ENCODE results near the gene EPB41L2.
"Not testable (repeated sequence)": the region's sequence is repeated elsewhere in the genome, so short reads cannot be mapped to it uniquely, and the experiment has no call there.

The EPB41L2 gene

DNA sequence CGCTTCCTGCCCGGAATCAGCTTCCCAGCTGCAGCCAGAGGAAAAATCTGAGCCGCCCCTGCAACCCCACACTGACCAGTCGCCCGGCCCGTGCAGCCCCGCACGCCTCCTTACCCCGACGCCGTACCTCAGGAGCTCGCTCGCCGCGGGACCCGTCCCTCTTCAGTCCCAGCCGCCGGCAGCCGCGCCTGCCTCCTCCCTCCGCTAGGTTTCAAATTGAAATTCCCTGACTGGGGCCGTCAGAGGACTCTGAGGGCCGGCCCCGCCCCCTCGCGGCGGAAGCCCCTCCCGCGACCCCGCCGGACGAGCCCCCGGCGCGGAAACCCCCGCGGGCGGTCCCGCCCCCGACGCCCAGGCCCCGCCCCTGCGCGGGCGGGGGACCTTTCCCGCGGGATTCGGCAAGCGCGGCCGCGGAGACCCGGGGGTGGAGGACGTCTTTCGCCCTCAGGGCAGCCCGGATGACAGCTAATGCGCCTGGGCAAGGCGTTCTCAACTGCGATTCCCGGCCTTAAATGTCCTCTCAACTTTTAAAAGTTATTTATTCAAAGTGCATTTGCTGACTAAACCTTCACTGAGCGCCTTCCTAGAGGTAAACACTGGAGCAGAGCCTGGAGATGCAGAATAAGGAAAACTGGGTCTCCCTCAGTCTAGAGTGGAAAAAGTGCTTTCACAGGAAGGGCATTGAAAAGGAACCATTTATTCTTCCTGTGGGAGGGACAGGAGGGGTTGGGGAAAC is at the start of gene EPB41L2:
Gene EPB41L2, minus strand, starts transcription at position 218 of the 736 bp plus-strand sequence. CDS start 106,760 bp downstream, outside the sequence.
- DNase-seq: peak; percentile 36 to 76 (median 72)

DNA sequence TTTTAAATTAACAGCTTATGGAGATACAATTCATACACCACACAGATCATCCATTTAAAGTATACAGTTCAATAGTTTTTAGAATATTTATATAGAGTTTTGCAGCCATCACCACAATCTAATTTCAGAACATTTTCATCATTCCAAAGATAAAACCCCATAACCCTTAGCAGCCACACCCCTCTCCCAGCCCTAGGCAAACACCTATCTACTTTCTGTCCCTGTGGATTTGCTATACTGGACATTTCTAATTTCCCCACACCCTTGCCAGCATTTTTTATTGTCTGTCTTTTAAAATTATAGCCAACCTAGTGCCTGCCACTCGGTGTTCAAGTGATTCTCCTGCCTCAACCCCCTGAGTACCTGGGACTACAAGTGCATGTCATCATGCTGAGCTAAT is 49.2 kb upstream of the EPB41L2 start:
- no peak for DNase-seq

GRCh38 chr6:131107151-131107550 is 44.1 kb upstream of the EPB41L2 start:
- no peak for DNase-seq

DNA sequence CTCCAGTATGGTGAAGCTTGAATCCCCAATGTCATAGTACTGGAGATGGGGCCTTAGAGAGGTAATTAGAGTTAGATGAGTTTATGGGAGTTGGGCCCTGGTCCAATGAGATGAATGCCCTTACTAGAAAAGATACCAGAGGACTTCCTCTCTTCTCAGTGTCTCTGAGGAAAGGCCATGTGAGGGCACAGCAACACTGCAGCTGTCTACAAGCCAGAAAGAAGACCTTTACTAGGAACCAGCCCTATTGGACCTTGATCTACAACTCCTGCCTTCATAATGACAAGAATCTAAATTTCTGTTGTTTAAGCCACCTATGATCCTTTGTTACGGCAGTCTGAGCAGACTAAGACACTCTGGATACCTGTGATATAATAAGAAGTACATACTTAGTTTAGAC is 40.9 kb upstream of the EPB41L2 start:
- DNase-seq: no peak

- no peak for DNase-seq
Measured at GRCh38 chr6:131103296-131103695, 40.3 kb upstream of the EPB41L2 start.

DNA sequence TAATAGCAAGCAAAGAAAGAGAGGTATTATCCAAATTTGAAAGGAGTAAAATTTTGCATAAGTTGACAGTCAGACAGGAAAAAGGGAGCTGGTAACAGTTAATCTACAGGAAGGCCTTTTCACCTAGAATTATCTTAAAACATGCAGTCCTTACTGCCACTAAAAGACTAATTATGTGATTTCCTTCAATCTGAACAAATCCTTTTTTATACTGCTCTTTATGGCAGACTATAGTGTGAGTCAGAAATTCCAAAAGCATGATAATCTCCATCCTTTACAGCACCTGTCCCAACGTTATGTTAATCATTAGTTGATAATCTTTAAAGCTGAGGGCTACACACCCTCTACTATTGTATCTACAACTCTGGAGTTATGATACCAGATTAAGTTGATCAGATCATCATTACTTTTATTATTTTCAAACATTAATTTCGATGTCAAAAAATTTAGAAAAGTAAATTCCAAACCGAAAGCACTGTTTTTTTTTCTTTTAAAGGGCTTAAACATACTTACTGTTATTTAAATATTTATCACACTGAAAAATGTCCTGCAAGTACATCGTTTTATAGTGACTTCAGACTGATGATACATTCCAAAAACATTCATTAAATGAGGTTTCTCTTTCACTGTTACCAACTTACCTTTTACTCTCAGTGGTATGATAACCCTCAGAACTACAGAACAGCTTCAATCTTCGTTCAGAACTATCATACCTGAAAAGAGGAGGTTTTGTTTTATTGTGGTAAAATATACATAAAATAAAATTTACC is 39.1 kb upstream of the EPB41L2 start:
- DNase-seq: no peak

DNA sequence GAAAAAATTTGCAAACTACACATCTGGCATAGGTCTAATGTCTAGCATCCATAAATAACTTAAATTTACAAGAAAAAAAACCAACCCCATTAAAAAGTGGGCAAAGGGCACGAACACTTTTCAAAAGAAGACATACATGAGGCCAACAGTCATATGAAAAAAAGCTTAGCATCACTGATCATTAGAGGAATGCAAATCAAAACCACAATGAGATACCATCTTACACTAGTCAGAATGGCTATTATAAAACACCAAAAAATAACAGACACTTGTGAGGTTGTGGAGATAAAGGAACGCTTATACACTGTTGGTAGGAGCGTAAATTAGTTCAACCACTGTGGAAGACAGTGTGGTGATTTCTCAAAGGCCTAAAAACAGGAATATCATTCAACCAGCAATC is 33.7 kb upstream of the EPB41L2 start:
- no peak for DNase-seq

DNA sequence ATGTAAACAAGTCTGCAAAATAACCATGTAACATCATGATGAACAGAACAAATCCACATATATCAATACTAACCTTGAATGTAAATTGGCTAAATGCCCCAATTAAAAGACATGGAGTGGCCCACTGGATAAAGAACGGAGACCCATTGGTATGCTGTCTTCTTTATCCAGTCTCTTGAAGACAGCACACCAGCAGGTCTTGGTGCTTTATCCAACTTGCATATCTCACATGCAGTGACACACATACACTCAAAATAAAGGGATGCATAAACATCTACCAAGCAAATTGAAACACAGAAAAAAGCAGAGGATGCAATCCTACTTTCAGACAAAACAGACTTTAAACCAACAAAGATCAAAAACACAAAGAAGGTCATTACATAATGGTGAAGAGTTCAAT is 30.3 kb upstream of the EPB41L2 start:
- no peak for DNase-seq

DNA sequence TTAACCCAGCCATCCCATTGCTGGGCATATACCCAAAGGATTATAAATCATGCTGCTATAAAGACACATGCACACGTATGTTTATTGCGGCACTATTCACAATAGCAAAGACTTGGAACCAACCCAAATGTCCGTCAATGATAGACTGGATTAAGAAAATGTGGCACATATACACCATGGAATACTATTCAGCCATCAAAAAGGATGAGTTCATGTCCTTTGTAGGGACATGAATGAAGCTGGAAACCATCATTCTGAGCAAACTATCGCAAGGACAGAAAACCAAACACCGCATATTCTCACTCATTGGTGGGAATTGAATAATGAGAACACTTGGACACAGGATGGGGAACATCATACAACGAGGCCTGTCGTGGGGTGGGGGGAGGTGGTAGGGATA is 28.9 kb upstream of the EPB41L2 start:
- not testable (repeated sequence) for DNase-seq

- not testable (repeated sequence) for DNase-seq
Measured at GRCh38 chr6:131090339-131090738, 27.3 kb upstream of the EPB41L2 start.

DNA sequence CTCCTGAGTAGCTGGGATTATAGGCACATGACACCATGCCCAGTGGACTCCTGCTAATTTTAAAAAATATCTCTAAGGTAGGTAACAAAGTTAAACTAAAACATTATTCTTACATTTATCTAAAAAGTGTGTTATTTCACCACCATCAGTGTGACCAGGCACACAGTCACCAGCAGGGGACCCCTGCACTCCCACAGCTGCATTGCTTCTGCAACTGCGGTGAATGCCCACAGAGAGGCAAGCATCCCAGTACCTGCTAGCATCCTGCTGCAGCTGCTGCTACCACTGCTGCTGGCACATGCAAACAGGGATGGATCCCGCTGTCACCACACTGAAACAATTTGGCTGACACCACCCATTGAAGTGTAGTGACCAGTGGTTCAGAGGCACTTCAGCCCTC is 21.9 kb upstream of the EPB41L2 start:
- no peak for DNase-seq

DNA sequence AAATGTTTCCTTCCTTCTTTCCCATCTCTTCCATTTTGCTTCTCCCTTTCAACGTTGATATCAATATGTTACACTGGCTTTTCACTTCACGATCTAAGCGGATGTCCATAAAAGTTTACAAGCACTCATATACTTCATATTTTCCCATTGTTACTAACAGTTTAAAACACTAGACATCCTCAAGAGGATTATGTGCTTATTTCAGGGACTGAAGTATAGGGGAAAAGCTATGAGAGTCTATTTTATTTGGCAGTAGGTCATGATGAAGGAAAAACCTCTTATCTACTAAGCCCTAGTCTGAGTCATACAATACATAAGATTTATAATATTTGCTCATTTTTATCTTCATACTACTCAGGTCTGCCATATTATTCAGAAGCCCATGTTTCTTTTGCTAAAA is 20.6 kb upstream of the EPB41L2 start:
- DNase-seq: no peak

- DNase-seq: no peak
Measured at GRCh38 chr6:131082335-131082734, 19.3 kb upstream of the EPB41L2 start.

DNA sequence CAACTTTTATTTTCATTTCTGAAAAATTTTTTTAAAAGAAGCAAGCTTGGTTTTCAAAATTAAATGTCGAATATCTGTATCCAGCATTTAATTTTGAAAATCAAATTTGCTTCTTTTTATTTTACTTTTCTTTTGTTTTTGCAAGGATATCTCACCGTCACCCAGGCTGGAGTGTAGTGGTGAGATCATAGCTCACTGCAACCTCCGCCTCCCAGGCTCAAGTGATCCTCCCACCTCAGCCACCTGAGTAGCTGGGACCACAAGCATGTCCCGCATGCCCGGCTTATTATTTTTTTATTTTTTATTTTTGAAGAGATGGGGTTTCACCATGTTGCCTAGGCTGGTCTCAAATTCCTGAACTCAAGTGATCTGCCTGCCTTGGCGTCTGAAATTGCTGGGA is 17.0 kb upstream of the EPB41L2 start:
- no peak for DNase-seq

GRCh38 chr6:131073577-131073976 is 10.5 kb upstream of the EPB41L2 start:
- DNase-seq: no peak

- no peak for DNase-seq
Measured at GRCh38 chr6:131070061-131070460, 7.0 kb upstream of the EPB41L2 start.

GRCh38 chr6:131068165-131068564 is 5.1 kb upstream of the EPB41L2 start:
- DNase-seq: no peak

DNA sequence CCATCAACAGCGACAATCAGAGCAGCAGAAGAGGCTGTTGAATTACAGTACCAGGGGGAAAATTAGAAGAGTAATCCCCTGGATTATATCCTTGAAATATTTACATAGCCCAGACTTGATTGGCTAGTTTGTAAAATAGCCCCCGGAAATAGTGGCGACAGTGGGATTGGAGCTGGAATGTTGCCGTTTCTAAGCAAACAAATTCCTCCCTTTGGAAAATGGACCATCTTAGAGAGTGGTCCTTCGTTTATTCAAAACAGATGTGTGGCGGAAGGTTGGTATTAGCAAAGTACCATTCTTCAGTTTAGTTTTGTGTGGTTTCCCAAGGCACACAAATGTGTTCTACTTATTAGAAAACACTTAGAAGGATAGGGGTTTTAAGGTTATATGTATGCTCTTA is 4.5 kb upstream of the EPB41L2 start:
- DNase-seq: no peak

DNA sequence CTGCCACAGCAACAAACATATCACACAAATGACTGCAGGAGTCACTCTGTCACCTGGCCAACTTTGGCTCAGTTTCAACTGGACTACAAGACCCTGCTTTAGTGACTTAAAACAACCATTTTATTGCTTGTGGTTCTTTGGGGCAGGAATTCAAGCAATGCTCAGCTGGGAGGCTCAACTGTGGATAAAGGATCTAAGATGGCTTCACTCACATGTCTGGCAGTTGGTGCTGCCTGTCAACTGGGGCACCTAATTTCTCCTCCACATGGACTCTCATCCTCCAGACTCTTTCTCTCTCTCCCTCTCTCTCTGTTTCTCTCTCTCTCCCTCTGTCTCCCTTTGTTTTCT is 2.8 kb upstream of the EPB41L2 start:
- no peak for DNase-seq

DNA sequence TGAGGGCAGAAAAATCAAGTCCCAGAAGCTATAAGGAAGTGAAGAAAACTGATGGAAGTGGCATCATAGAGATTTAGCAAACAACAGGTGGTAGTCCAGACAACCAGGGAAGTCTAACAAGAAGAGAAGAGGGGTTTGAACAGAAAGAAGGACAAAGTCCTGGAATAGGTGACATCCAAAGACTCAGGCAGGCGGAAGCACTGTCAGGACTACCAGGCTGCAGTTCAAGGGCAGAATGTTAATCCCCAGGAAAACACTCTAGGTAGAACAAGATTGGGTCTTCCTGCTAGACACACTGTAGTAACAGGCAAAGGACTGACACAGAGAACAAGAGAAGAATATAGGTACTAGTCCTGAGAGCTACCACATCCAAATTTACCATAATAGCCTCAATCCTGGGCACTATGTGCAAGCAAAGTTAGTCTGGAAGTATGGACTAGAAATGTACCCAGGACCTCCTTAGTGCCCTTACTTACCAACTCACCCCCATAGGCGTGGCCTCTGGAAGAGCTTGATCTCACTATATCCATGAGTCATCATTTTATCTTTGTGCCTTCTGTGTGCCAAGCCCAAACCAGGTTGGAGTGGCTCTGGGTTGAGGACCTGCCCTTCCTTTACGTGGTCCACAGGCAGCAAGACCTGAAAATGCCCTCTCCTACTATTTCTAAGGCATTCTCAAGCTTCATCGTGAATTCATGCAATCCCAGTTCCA is 2.2 kb upstream of the EPB41L2 start:
- DNase-seq: no peak

- DNase-seq: no peak
Measured at GRCh38 chr6:131063764-131064272, 773 bp upstream of the EPB41L2 start.

GRCh38 chr6:131062241-131063027 is 611 bp downstream of the EPB41L2 start:
- DNase-seq: peak in 5 of 6 experiments; percentile 3 to 31 (median 16)

GRCh38 chr6:131061751-131062119 is 1.3 kb downstream of the EPB41L2 start:
- DNase-seq: no peak
